Measurements from ENCODE around the gene CACNA1G. TPM values are rescaled to one million over a fixed set of nuclear protein-coding genes. Genes with fewer than 3 reads are reported as not detected.

CACNA1G gene
- total and polyA plus RNA-seq, 2 experiments from 2014 or later = 3.5 to 4.8 TPM

DNA sequence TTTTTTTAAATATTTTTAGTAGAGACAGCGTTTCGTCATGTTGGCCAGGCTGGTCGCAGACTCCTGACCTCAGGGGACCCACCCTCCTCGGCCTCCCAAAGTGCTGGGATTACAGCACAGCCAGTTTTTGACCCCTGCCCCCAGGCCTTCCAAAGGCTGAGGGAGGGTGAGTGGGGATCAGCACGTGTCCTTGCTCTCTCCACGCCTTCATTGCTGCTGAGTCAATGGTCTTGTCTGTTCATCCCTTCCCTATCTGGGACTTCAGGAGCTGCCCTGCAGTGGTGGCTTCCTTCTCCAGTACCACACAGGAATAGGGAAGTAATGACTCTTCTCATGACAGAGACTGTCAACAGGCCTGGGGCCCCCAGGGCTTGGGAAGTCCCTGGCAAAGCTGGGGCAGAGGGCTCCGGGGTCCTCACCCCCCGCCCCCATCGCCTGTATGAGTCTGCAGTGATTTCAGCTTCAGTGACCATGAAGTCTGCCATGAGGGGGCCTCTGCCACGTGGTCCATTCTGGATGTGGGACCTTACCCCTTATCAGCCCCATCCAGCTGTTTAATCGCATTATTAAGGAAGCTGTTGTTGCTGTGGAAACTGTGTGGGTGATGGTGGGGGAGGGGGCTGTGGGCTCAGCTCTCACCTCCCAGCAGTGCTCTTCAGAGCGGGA lies 80.3 kb downstream of the CACNA1G start:
- Histone ChIP-seq H3K36me3 (replicated peaks; ENCODE audit: insufficient read depth, low read depth) (no peaks in the 10 kb centered on the region), H3K27me3 (peaks cover 8% of the 10 kb centered on the region), H4K20me1 (ENCODE audit: insufficient read depth, poor library complexity, severe bottlenecking) (no peaks in the 10 kb centered on the region), H3K4me1 (ENCODE audit: insufficient read depth) (peaks cover 52% of the 10 kb centered on the region), H3K79me2 (no peaks in the 10 kb centered on the region), H3K27ac (peak overlapping the region; percentile 38), H2AFZ (no peak overlapping the region), H3K4me2 (peak overlapping the region; percentile 22), H3K9me3 (ENCODE audit: low read depth) (no peaks in the 10 kb centered on the region), H3K4me3 (no peak overlapping the region), H3K9me2 (replicated peaks; ENCODE audit: insufficient read depth) (no peaks in the 10 kb centered on the region)
- WGBS (ENCODE audit: low lambda C conversion rate, missing lambda C conversion rate) = 66% methylated on average over 12 of the region's 12 CpGs
- TF ChIP-seq, protein P1, sequence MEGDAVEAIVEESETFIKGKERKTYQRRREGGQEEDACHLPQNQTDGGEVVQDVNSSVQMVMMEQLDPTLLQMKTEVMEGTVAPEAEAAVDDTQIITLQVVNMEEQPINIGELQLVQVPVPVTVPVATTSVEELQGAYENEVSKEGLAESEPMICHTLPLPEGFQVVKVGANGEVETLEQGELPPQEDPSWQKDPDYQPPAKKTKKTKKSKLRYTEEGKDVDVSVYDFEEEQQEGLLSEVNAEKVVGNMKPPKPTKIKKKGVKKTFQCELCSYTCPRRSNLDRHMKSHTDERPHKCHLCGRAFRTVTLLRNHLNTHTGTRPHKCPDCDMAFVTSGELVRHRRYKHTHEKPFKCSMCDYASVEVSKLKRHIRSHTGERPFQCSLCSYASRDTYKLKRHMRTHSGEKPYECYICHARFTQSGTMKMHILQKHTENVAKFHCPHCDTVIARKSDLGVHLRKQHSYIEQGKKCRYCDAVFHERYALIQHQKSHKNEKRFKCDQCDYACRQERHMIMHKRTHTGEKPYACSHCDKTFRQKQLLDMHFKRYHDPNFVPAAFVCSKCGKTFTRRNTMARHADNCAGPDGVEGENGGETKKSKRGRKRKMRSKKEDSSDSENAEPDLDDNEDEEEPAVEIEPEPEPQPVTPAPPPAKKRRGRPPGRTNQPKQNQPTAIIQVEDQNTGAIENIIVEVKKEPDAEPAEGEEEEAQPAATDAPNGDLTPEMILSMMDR (IDR thresholded peaks at IDR 0.05; ENCODE audit: poor library complexity) = no peak
- TF ChIP-seq EZH2phosphoT487 (IDR thresholded peaks at IDR 0.05; ENCODE audit: low read depth, severe bottlenecking, unreplicated experiment) (no peak), EZH2 (IDR thresholded peaks at IDR 0.05; ENCODE audit: borderline replicate concordance) (no peak)
- DNase-seq (ENCODE audit: low spot score) = no peak

DNA sequence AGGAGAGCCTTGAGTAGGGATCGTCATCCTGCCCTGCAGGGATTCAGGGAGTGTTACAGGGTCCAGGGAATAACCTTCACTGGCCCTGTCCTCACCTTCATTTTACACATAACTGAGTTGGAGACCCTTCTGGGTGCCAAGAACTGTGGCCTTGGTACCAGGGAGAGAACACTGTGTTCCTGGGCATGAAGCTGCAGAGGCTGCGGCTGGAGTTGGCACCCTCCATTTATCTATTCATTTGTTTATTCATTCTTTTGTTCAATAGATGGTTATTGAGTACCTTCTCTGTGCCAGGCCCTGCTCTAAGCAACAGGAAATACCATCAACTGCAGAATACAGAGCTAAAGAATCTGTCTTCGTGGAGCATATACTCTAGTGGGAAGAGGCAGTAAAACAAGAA lies 80.8 kb downstream of the CACNA1G start:
- peak overlapping the region; percentile 38 for H3K27ac ChIP-seq
- no peak overlapping the region for H2AFZ ChIP-seq
- no peak for DNase-seq (ENCODE audit: low spot score)
- peak overlapping the region; percentile 22 for H3K4me2 ChIP-seq
- TF ChIP-seq EZH2 (IDR thresholded peaks at IDR 0.05; ENCODE audit: borderline replicate concordance) (no peak), EZH2phosphoT487 (IDR thresholded peaks at IDR 0.05; ENCODE audit: low read depth, severe bottlenecking, unreplicated experiment) (no peak)
- TF ChIP-seq, protein P1 (IDR thresholded peaks at IDR 0.05; ENCODE audit: poor library complexity) = no peak
- H3K27me3 ChIP-seq = peaks cover 3% of the 10 kb centered on the region
- H3K36me3 ChIP-seq (replicated peaks; ENCODE audit: insufficient read depth, low read depth) = no peaks in the 10 kb centered on the region
- 70% methylated on average over 3 of the region's 3 CpGs for WGBS (ENCODE audit: low lambda C conversion rate, missing lambda C conversion rate)
- H3K4me1 ChIP-seq (ENCODE audit: insufficient read depth) = peaks cover 50% of the 10 kb centered on the region
- no peaks in the 10 kb centered on the region for H4K20me1 ChIP-seq (ENCODE audit: insufficient read depth, poor library complexity, severe bottlenecking)
- no peaks in the 10 kb centered on the region for H3K9me3 ChIP-seq (ENCODE audit: low read depth)
- H3K79me2 ChIP-seq = no peaks in the 10 kb centered on the region
- no peak overlapping the region for H3K4me3 ChIP-seq
- H3K9me2 ChIP-seq (replicated peaks; ENCODE audit: insufficient read depth) = no peaks in the 10 kb centered on the region

DNA sequence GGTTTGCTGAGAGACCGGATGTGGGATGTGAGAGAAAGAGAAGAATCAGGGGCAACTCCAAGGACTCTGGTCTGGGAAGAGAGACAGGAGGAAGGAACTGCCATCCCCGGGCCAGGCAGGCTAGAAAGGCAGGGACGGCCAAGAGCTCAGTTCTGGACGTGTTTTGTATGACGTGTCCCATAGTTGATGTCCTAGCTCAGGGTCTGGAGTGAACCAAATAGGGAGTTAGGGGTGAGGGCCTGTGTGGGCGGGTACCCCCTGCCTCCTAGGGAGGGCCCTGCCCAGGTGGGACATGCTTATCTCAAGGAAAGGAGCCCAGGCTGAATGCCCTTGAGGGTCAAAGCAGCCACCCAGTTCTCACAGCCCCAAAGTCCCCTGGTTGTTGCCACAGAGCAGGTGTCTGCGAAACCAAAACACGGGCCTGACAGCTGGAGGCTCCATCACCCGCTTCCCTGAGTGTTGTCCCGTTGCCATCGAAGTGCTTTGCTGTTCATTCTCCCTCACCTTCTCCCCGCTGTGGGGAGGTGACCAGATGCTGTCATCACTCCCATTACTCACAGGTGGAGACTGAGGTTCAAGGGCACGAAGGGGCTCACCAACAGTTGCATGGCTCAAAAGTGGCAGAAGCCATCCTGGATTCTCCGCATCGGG lies 81.7 kb downstream of the CACNA1G start:
- DNase-seq (ENCODE audit: low spot score) = no peak
- peaks cover 50% of the 10 kb centered on the region for H3K4me1 ChIP-seq (ENCODE audit: insufficient read depth)
- H3K4me2 ChIP-seq = no peak overlapping the region
- no peaks in the 10 kb centered on the region for H4K20me1 ChIP-seq (ENCODE audit: insufficient read depth, poor library complexity, severe bottlenecking)
- no peak overlapping the region for H3K27ac ChIP-seq
- no peaks in the 10 kb centered on the region for H3K79me2 ChIP-seq
- H3K9me2 ChIP-seq (replicated peaks; ENCODE audit: insufficient read depth) = no peaks in the 10 kb centered on the region
- H2AFZ ChIP-seq = no peak overlapping the region
- 95% methylated on average over 15 of the region's 15 CpGs for WGBS (ENCODE audit: low lambda C conversion rate, missing lambda C conversion rate)
- no peak overlapping the region for H3K4me3 ChIP-seq
- H3K27me3 ChIP-seq = no peaks in the 10 kb centered on the region
- H3K9me3 ChIP-seq (ENCODE audit: low read depth) = no peaks in the 10 kb centered on the region
- H3K36me3 ChIP-seq (replicated peaks; ENCODE audit: insufficient read depth, low read depth) = no peaks in the 10 kb centered on the region
- TF ChIP-seq EZH2phosphoT487 (IDR thresholded peaks at IDR 0.05; ENCODE audit: low read depth, severe bottlenecking, unreplicated experiment) = no peak
- TF ChIP-seq, protein P1 (IDR thresholded peaks at IDR 0.05; ENCODE audit: poor library complexity) = no peak
- TF ChIP-seq EZH2 (IDR thresholded peaks at IDR 0.05; ENCODE audit: borderline replicate concordance) = no peak

Data from hepatocyte (in vitro differentiated cells).